SHP77 treated with DMSO at 0.1 percent for 48 hours (cell line): ENCODE measurements around the gene ETFDH.
A peak's percentile ranks its signal among the peaks of the same experiment; 100 is the strongest.
"Not testable (repeated sequence)": the region's sequence is repeated elsewhere in the genome, so short reads cannot be mapped to it uniquely, and the experiment has no call there.

Experiments
- DNase-seq: peaks from one replicate; lab custom pipeline; 2025; lab: John Stamatoyannopoulos, UW

ETFDH gene

DNA sequence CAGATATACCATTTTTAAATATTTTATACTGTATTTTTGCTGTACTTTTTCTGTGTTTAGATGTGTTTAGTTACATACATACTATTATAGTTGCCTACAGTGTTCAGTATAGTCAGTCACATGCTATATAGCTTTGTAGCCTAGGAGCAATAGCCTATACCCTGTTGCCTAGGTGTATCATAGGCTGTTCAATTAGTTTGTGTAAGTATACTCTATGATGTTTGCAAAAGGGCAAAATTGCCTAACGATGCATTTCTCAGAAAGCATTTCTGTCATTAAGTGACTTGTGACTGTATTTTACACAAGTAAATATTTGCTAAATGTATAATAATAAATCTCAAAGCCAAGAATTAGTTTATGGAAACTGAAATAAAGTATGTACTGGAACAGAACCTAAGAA, 9.5 kb downstream of the ETFDH start:
- DNase-seq: no peak

DNA sequence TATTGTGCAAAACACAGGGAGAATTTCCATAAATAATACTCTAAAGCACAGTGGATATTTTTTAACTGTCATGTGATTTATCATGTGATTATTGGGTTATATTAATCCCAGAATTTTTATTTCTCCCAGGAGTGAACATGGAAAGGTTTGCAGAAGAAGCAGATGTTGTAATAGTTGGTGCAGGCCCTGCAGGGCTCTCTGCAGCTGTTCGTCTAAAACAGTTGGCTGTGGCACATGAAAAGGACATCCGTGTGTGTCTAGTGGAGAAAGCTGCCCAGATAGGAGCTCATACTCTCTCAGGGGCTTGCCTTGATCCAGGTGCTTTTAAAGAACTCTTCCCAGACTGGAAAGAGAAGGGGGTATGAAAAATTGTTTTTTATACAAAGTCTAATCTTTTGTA, 10.0 kb downstream of the ETFDH start:
- no peak for DNase-seq

DNA sequence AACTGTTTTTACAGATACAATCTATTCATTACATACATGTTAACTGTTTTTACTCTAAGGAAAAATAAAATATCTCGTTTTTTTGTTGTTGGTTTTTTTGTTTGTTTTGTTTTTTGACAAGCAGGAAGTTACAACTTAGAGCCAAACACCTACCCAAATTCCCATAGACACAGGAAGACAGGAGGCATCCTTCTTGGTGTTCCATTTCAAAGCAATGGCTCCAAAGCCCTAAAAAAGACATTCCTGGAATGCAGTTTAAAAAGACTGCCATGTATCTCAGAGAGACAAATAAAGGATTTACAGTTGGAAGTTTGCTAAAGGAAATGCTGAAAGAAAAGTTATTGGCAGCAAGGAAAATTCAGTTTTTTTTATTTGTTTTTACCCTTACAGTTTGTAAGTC, 16.7 kb downstream of the ETFDH start:
- no peak for DNase-seq

DNA sequence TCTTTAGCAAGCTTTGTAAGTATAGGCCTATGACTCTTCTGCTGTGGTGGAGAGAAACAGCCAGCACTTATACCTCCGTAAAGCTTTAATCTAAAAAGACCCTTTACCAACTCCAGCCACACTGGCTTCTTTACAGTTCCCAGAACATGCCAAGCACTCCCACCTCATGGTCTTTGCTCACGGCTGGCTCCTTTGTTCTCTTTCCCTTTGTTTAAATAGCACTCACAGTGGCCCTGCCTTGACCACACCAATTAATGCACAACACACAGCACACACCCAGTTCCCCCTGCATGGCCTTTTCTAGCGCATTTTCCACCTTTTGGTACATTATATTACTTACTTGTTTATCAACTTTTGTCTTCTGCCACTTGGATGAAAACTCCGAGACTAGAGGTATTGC, 32.2 kb downstream of the ETFDH start:
- DNase-seq: no peak

DNA sequence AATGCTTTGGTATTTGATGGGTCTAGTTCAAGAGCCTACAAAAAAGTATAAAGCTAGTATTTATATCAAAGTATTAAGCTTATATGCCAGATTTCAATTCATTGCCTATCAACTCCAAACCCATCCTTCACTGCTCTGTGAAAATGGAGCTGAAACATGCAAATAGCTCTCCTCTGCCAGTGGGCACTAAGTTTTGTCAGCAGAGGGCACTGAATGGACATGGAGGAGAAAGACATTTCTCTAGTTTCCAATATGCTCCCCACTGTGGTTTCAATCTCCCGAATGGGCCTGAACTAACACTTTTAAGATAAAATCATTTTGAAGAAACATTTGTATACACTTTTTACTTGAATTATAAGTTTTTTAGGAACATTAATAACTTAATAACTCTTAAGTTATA, 38.7 kb downstream of the ETFDH start:
- no peak for DNase-seq

DNA sequence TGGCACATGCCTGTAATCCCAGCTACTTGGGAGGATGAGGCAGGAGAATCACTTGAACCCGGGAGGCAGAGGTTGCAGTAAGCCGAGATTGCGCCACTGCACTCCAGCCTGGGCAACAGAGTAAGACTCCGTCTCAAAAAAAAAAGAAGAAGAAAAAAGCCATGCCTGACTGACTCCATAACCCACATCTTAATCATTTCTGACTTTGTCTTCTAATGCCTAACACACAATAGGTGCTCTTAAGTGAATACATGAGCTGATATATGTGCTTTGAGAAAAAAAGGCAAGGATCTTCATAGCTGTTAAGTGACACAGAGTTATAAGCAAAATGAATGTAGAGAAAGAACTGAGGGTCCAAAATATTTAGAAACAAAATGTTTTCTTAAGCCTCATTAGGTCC, 40.5 kb downstream of the ETFDH start:
- not testable (repeated sequence) for DNase-seq

DNA sequence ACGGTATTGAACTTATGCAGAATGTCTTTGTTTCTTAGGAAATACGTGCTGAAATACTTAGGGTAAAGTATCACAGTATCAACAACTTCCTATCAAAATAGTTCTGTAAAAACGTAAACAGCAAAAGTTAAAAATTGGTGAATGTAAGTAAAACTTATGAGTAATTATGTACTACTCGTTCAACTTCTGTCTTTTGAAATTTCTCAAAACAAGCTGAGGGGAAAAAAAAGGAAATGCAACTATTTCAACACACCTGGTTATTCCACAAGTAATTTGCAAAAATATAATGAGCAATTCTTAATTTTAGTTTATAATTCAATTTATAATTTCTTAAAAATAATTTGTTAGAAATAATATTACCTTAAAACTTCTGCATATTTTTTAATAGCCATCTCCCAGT, 42.8 kb downstream of the ETFDH start:
- DNase-seq: no peak

DNA sequence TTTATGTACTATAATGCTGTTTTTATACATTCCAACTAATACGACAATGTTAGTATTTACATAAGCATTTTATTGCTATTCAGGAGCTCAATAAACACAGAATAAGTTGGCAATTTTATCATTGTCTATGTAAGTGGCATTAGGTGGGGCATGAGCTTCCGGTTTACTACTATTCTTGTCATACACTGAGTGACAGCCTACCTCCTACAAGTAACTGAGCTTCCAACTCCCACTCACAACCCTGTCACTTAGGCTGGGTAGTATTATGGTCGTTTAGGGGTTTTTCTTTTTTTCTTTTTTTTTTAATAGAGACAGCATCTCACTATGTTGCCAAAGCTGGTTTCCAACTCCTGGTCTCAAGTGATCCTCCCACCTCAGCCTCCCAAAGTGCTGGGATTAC, 43.7 kb downstream of the ETFDH start:
- DNase-seq: no peak

DNA sequence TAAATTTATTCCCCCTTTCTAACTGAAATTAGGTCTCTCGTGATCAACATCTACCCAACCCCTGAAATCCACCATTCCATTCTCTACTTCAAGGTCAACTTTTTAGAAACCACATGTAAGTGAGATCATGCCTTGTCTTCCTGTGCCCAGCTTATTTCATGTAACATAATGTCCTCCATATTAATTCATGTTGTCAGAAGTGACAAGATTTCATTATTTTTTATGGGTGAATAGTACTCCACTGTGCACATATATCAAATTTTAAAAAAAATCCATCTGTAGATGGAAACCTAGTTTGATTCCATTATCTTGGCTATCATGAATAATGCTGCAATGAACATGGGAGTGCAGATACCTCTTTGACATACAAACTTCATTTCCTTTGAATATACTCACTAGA, 49.6 kb downstream of the ETFDH start:
- DNase-seq: no peak

DNA sequence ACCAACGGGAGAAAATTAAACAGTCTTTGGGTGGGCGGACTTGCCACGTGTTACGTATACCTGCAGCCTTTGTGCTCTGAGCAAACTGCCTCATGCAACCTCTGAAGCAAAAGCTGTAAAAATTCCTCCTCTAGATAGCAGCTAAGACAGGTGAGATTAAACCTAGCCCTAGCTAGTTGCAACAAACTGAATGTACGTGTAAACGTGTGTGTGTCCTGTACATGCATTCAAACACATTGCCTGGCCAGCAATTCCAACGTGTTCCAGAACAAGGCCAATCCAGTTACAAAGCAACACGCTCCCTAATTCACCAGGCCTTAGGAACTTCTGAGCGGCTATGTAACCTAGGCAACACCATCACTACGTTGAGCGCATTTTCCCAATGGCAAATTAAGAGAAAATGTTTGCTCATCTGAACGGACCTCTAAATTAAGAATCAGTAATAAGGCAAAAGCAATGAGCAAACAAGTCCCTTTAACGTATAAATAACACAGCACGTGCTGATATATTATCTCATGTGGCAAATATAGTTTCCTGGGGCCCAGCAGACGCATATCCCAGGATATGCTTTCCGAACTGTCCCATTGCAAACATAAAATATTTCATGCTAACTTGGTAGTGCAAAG, 50.3 kb downstream of the ETFDH start:
- DNase-seq: no peak

DNA sequence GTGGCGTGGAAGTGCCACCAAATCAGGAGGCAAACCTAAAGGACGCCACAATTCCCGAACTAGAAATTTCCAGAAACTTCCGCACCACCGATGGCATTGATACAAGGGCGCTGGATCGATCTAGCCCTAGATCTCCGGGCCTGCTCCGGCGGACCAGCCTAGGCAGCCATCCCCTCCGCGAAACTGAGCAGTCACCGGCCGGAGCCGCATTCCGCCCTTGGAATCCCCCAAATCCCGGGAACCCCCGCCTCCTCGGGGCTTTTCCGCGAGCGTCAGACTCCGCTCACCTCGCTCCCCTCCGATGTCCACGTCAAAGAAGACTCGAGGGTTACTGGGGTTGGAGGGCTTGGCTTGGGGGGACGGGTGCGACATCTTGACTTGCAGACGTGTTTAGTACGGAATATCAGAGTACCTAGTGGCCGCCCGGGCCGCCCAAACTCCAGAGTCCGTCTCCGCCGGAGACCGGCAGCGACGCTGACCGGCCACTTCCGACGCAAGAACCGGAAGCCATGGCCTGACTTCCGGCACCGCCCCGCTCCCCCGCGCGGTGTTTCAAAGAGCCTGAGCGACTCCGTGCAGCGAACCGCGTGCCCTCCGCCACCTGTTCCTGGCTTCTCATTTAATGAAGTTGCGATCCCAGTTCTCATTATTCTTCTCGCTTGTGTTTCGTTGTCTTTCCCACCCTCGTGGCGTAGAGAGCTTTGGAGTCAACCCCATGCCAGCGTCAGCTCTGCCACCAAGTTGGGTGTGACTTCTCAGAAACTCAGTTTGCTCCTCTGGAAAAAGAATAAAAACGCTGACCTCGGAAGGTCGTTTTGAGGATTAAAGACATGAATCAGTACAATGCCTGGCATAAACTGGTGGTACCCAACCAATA, 51.1 kb downstream of the ETFDH start, which contains the start of gene PPID:
PPID (minus strand) TSS at position 480 of the 877 bp plus-strand sequence; CDS start at position 372, 108 bp downstream.
- peak; percentile 35 for DNase-seq

DNA sequence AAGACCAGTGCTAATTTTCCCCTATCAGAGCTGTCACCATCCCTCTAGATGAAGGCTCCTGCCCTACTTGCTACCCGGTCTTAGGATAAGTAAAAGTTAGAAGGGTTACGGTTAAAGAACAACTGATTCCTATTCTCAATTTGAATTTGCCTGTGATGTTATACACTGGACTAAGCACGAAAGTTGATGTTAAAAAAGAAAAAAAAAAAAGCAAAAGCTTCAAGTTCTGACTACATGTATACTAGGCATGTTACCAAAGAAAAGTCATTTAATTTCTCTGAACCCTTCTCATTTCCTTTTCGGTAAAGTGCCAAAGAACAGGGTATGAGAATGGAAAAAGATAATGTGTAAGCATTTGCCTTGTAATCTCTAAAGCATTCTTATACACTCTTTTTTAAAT, 52.5 kb downstream of the ETFDH start:
- no peak for DNase-seq

DNA sequence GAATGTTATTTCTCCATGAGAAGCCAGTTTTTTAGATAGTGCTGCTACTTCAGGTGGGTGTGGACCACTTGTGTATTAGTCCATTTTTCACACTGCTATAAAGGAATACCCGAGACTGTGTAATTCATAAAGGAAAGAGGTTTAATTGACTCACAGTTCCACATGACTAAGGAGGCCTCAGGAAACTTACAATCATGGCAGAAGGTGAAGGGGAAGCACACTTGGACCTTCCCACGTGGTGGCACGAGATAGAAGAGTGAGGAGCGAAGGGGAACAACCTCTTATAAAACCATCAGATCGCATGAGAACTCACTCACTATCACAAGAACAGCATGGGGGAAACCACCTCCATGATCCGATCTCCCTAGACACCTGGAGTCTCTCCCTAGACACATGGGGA, 54.5 kb downstream of the ETFDH start:
- DNase-seq: no peak

DNA sequence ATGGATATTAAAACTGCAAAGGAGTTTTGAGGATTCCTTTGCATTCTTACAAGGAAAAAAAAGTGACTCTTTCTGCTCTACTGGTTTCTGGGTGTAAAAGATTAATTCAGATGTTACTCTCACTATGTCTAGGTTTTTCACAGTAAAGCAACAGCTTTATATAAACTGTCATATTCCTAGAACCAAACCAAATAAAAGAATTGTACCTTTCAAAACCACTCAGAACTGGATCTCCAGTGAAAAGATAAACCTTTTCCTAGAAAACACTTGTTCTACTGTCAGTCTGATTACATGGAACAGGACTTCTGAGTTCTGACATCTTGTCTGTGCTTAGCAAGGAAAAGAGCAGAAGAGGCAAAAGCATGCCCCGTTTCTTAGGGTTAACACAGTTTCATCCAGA, 56.1 kb downstream of the ETFDH start:
- no peak for DNase-seq

DNA sequence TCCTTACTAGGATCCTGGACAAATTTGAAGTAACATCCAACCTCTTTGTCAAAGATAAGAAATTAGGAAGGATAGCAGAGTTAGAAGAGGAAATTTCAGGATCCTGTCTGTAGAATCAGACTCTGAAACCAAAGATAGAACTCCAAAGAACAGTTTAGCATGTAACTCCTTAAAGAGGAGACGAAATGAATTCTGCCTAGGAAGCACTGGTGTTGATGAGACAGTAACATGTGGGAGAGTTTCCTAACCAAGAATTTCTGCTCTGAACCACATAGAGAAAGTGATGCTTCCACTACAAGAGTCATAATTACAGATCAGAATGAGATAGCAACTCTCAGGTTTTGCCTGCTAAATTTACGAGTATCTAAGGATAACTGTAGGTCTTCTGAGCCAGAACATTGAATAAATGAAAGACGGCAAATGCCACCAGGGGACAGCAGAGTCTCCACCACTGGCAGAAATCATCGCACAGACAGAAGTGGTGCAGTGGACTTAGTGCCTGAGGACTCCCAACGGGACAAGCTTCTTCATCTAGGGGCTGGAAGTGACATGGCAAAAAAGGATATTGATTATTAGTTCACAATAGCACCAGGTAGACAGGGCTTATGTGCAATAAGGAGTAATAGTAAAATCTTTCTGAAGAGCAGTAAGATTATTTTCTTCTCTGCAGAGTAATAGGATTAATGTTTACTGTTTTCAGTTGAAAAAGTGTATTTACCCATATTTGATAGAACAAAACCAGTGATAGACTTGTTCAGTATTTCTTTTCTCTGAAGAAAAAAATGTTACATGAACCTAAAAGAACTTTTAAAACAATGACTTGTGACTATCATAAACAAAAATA, 57.8 kb downstream of the ETFDH start:
- DNase-seq: peak; percentile 9

DNA sequence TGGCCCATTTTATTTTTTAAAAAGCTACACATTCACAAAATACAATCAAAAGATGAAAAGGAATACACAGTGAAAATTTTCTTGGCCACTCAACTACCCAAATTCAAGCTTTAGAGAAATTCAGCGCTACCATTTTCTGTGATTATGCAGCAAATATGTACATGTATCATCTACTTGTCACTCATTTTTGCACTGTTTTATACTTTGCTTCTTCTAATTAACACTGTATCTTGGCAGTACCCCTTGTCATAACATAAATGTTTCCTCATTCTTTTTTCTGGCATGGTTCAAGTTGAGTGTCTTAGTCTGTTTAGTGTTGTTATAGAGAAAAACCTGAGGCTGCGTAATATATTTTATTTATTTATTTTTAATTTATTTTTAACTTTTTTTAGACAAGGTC, 66.8 kb downstream of the ETFDH start:
- no peak for DNase-seq

DNA sequence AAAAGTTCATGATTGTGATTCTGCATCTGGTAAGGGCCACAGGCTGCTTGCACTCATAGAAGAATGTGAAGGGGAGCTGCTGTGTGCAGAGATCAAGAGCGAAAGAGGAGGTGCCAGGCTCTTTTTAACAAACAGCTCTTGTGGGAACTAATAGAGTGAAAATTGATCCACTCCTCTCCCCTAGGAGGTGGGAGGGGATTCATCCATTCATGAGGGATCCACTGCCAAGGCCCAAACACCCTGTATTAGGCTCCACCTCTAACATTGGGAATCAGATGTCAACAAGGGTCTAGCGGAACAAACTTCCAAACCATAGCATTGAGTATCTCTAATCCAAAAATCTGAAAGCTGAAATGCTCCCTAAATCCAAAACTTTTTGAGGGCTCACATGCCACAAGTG, 67.5 kb downstream of the ETFDH start:
- no peak for DNase-seq

DNA sequence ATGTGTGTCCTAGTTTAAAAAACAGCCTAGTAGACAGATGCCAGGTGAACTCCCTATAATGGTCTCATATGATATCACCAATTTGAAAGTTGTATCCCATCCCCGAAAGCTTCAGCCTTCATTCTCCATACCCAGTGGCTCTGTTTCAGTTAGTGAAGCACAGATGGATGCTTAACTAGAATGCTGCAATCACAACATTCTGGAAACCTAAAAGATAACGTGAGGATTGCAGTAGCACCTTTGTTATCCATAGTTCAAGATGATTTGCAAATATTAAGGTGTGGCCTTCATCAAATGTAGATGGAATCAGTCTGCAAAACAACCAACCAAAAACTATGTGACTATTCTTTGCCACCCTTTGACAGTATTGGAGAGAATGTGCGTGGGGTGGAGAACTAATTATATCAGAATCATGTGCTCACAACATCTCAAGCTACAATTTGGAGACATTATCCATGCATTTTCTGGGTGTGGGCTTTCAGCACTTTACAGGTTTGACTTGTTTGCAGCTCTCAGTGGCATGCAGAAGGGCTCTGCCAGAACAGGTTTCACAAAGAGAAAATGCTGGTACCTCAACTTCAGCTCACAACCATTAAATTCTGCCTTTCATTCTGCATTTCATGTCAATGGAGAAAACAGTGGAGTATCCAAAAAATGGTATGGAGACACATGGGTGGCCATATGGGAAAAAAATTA, 69.4 kb downstream of the ETFDH start:
- DNase-seq: no peak

DNA sequence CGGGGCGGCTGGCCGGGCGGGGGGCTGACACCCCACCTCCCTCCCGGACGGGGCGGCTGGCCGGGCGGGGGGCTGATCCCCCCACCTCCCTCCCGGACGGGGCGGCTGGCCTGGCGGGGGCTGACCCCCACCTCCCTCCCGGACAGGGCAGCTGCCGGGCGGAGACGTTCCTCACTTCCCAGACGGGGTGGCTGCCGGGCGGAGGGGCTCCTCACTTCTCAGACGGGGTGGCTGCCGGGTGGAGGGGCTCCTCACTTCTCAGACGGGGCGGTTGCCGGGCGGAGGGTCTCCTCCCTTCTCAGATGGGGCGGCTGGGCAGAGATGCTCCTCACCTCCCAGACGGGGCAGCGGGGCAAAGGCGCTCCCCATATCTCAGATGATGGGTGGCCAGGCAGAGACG, 74.4 kb downstream of the ETFDH start:
- not testable (repeated sequence) for DNase-seq

DNA sequence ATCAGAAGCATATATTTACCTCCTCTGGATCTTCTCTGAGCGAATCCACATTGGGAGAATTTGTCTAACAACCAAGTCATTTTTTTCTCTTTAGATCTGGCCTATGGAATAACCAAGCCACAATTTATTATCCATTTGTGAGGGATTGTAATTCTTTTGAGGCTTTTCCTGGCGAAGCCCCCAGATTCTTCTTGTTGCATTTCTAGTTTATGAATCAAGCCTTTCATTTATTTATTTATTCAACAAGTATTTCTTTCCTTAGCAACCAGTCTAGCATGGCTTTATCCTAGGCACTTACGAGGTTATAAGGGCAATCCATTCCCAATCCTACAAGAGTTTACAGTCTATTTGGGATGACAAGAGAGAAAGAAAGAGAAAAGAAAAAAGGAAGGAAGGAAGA, 78.3 kb downstream of the ETFDH start:
- DNase-seq: no peak

DNA sequence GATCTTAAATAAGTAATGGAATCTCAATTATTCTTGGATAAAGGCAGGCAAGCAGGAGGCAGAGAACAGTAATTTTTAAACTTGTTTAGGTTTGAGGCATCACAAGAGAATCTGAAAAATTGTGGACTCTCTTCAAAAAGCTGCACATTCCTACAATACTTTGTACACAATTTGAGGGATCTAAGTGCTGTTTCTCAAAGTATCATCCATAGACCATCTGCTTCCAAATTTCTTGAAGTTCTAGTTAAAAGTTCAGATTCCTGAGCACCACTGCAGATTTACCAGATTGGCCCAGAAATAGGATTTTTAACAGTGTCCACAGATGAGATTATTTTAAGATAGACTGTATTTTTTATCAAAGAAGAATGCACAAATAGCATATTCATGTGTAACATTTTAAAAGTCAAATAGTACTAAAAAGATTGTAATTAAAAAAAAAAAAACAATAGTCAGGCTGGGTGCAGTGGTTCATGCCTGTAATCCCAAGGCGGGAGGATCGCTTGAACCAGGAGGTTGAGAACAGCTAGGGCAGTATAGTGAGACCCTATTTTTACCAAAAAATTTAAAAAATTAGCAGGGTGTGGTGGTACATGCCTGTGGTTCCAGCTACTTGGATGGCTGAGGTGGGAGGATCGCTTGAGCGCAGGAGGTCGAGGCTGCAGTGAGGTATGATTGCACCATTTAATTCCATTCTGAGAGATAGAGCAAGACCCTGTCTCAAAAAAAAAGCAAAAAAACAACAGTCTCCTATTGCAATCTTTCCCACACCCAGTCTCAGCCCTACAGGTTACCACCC, 82.5 kb downstream of the ETFDH start:
- DNase-seq: no peak
